Neural progenitor cell (in vitro differentiated cells): ENCODE measurements around the gene PLBD1.

ENCODE experiments used
- CTCF ChIP-seq: fragments of 200-600 bp; sonication (generic); IDR thresholded peaks from 2 replicates; pipeline ENCODE4 v1.5.1; 2017; ENCODE audit warnings: antibody characterized with exemption, mild to moderate bottlenecking
- EZH2 ChIP-seq: fragments of 200-600 bp; sonication (generic); IDR thresholded peaks from 2 replicates; pipeline ENCODE4 v1.6.1; 2017; ENCODE audit warnings: antibody characterized with exemption, mild to moderate bottlenecking, moderate library complexity

- no peak for TF ChIP-seq CTCF
- no peak for TF ChIP-seq EZH2
Observed at GRCh38 chr12:14460212-14460841, 107.4 kb downstream of the PLBD1 start.
